NT2/D1 (cell line): ENCODE measurements around the gene PARD6A.

Experiments used
- DNase-seq: peaks from one replicate; pipeline ENCODE4 v3.0.0-alpha.2; 2011; ENCODE audit warnings: low read depth, low spot score
- H3K27me3 ChIP-seq: 2 replicates; pipeline ENCODE4 v1.6.0; 2011; ENCODE audit warnings: mild to moderate bottlenecking; ENCODE audit not compliant: insufficient read length, insufficient read depth
- H3K36me3 ChIP-seq: 2 replicates; pipeline ENCODE4 v1.6.1; 2011; ENCODE audit warnings: mild to moderate bottlenecking, low read length, mixed read lengths; ENCODE audit not compliant: insufficient read depth, insufficient read length
- H3K4me1 ChIP-seq: 2 replicates; pipeline ENCODE4 v1.5.1; 2011; ENCODE audit not compliant: insufficient read depth, insufficient read length
- H3K4me3 ChIP-seq: 2 replicates; pipeline ENCODE4 v1.5.1; 2011; ENCODE audit warnings: low read depth; ENCODE audit not compliant: insufficient read length
- H3K9ac ChIP-seq: 2 replicates; pipeline ENCODE4 v1.6.0; 2011; ENCODE audit warnings: low read depth; ENCODE audit not compliant: insufficient read length
- H3K9me3 ChIP-seq: 2 replicates; pipeline ENCODE4 v1.5.1; 2011; ENCODE audit warnings: mild to moderate bottlenecking, low read length; ENCODE audit not compliant: insufficient read depth
- SUZ12 ChIP-seq: IDR thresholded peaks from 2 replicates; pipeline ENCODE4 v1.6.1; 2011; ENCODE audit not compliant: insufficient read length, insufficient read depth; ENCODE audit errors: extremely low read depth
- YY1 ChIP-seq: IDR thresholded peaks from 2 replicates; pipeline ENCODE4 v1.6.1; 2011; ENCODE audit not compliant: insufficient read length, insufficient read depth
- ZNF274 ChIP-seq: IDR thresholded peaks from 2 replicates; pipeline ENCODE4 v1.6.1; 2011; ENCODE audit warnings: mild to moderate bottlenecking, low read depth, low read length

Gene PARD6A

DNA sequence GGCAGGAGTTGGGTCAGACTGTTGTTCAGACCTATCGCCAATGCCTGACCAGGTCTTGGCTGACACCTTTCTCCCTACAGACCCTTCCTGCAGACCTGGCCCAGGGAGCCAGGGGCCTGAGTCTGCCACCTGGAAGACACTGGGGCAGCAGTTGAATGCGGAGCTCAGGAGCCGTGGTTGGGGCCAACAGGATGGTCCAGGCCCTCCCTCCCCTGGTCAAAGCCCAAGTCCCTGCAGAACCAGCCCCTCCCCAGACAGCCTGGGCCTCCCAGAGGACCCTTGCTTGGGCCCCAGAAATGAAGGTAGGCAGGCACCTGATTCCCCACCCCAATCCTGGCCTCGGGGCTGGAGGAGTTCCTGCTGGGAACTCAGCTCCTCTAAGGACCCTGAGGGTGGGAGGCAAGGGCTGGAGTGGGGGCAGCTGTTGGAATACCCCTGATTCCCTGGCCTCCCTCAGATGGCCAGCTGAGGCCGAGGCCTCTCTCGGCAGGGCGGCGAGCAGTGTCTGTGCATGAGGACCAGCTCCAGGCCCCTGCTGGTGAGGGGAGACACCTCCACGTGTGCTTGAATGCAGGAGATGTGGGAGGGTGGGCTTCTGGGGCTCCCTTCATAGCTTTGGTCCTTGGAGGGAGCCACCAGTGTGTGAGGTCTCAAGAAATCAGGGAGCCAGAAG, 4.3 kb upstream of the PARD6A start:
- H3K4me1 ChIP-seq: peaks cover 18% of the 10 kb centered on the region
- H3K9ac ChIP-seq: no peak overlapping the region
- H3K27me3 ChIP-seq: peaks cover 21% of the 10 kb centered on the region
- no peak overlapping the region for H3K4me3 ChIP-seq
- peaks cover 46% of the 10 kb centered on the region for H3K36me3 ChIP-seq
- DNase-seq: no peak
- no peak for TF ChIP-seq ZNF274
- TF ChIP-seq SUZ12: no peak
- TF ChIP-seq YY1: no peak
- H3K9me3 ChIP-seq: no peaks in the 10 kb centered on the region

DNA sequence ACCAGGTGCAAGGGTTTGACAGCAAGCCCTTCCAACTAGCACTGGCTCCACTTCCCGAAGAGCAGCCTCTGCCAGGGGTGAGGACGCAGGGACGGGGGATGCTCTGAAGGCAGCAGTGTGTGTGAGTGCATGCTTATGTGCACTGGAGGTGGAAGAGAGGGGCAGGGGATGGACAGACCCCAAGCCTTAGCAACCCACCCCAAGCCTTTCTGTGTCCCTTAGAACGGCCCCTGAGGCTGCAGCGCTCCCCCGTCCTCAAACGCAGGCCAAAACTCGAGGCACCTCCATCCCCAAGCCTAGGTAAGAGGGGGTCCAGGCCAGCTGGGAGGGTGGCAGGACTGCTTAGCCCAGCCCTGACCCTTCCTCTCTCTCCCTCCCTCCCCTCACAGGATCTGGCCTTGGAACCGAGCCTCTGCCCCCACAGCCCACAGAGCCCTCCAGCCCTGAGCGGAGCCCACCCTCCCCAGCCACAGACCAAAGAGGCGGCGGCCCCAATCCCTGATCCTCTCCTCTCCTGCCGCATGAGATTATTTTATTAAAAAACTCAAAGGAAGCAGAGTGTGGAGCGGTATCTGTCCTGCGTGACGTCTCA, 3.6 kb upstream of the PARD6A start:
- TF ChIP-seq YY1 (no peak), SUZ12 (no peak), ZNF274 (no peak)

GRCh38 chr16:67657751-67658518, 2.8 kb upstream of the PARD6A start:
- Histone ChIP-seq H3K9ac (no peak overlapping the region), H3K9me3 (no peaks in the 10 kb centered on the region), H3K4me3 (no peak overlapping the region), H3K4me1 (peaks cover 17% of the 10 kb centered on the region), H3K36me3 (peaks cover 54% of the 10 kb centered on the region), H3K27me3 (peaks cover 33% of the 10 kb centered on the region)
- TF ChIP-seq SUZ12 (no peak), ZNF274 (no peak), YY1 (no peak)
- no peak for DNase-seq

More for the DNA sequence above, 3.6 kb upstream of the PARD6A start:
- Histone ChIP-seq H3K9me3 (no peaks in the 10 kb centered on the region), H3K36me3 (peaks cover 46% of the 10 kb centered on the region), H3K27me3 (peaks cover 27% of the 10 kb centered on the region), H3K4me3 (no peak overlapping the region), H3K9ac (no peak overlapping the region), H3K4me1 (peaks cover 20% of the 10 kb centered on the region)
- DNase-seq: no peak

- Histone ChIP-seq H3K4me1 (peaks cover 18% of the 10 kb centered on the region), H3K36me3 (peaks cover 66% of the 10 kb centered on the region), H3K9me3 (no peaks in the 10 kb centered on the region), H3K9ac (peak overlapping the region; percentile 97), H3K4me3 (peak overlapping the region; percentile 87), H3K27me3 (peaks cover 27% of the 10 kb centered on the region)
- TF ChIP-seq YY1: no peak
- no peak for TF ChIP-seq SUZ12
- no peak for TF ChIP-seq ZNF274
- DNase-seq: no peak
These were observed 1.7 kb upstream of the PARD6A start for GRCh38 chr16:67658849-67659674.

DNA sequence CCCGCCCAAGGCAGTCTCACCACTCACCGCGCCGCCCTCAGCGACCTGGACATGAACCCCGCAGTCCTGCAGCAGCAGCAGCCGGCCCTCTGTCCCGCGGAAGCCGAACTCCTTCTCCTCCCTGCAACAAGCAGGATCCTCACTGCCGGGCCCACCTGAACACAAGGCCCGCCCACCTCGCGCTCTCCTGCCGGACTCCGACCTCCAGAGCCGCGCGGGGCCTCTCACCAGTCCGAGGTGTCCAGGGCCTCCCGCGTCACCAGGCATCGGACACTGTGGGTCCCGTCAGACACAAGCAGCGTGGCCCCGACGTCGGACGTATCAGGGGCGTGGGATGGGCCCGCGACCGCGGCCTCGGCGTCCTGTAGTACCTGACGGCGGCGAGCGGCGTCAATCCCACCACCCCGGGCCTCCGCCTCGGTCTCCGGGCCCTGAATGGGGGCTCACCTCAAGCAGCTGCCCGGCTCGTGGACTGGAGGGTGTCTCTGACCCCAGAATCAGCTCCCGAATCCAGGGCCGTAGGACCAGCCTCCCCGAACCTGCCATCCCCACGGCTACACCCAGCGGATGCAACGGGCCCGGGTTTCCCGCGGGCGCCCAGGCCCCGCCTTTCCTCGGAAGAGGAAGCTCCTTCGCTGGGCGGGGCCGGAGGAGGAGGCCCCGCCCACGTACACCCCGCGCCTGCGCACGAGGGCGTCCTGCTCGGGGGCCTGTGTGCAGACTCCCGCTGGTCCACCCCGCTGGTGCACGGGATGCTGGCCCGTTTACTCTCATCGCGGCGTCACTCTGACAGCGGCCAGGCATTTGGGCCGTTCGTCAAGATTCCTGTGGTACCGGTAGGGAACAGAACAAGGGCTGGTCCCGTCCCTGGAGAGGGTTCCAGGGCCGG, 841 bp upstream of the PARD6A start, which contains the start of gene ACD:
Gene ACD (minus strand): TSS at position 586 of the 889 bp plus-strand sequence. CDS start 40 bp downstream, at position 546.
- peaks cover 25% of the 10 kb centered on the region for H3K27me3 ChIP-seq
- H3K9ac ChIP-seq: peak within 1 kb of the TSS; percentile 97
- peak; percentile 76 for DNase-seq
- no peaks in the 10 kb centered on the region for H3K9me3 ChIP-seq
- no peak for TF ChIP-seq YY1
- no peak for TF ChIP-seq SUZ12
- TF ChIP-seq ZNF274: no peak
- peaks cover 68% of the 10 kb centered on the region for H3K36me3 ChIP-seq
- H3K4me1 ChIP-seq: peaks cover 12% of the 10 kb centered on the region
- peak within 1 kb of the TSS; percentile 87 for H3K4me3 ChIP-seq

- Histone ChIP-seq H3K9ac (peak overlapping the region; percentile 32), H3K4me1 (peaks cover 12% of the 10 kb centered on the region), H3K27me3 (peaks cover 25% of the 10 kb centered on the region), H3K4me3 (peak overlapping the region; percentile 87), H3K9me3 (no peaks in the 10 kb centered on the region), H3K36me3 (peaks cover 60% of the 10 kb centered on the region)
- TF ChIP-seq YY1 (no peak), SUZ12 (no peak), ZNF274 (no peak)
- DNase-seq: no peak
These were observed 471 bp downstream of the PARD6A start for GRCh38 chr16:67661101-67661761.
